ENCODE measurements around the gene KAZN.

DNA sequence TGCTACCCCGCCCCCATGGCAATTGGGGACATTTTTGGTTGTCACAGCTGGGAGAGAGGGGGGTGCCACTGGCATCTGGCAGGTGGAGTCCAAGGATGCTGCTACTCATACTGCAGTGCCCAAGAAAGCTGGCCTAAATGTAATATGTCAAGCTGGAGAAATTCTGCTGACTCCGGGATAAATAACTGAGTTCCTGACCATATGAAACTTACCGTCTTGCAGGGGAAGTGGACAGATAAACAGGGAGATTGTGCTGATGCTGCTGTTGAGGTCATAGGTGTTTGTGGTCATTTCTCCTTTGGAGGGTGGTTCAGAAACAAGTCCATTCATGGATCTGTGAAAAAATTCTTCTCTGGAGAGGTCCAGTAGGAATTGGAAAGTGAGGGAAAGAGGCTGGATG, 54.4 kb downstream of the KAZN start:
- TF ChIP-seq RAD21 (IDR thresholded peaks at IDR 0.05; ENCODE audit: low read depth) (no peak), TAF1 (IDR thresholded peaks at IDR 0.05; ENCODE audit: low read depth) (no peak), EP300 (IDR thresholded peaks at IDR 0.05; ENCODE audit: borderline replicate concordance) (no peak), YY1 (IDR thresholded peaks at IDR 0.05; ENCODE audit: low read depth) (no peak), CEBPB (IDR thresholded peaks at IDR 0.05) (no peak), EGR1 (IDR thresholded peaks at IDR 0.05) (no peak), FOXM1 (IDR thresholded peaks at IDR 0.05; ENCODE audit: borderline replicate concordance, low read depth) (no peak), CREB1 (IDR thresholded peaks at IDR 0.05; ENCODE audit: low read depth) (no peak), ZBTB7A (IDR thresholded peaks at IDR 0.05; ENCODE audit: low read depth) (no peak)
- TF ChIP-seq, protein P1, sequence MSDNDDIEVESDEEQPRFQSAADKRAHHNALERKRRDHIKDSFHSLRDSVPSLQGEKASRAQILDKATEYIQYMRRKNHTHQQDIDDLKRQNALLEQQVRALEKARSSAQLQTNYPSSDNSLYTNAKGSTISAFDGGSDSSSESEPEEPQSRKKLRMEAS (IDR thresholded peaks at IDR 0.05) = no peak
- TF ChIP-seq, protein P2, sequence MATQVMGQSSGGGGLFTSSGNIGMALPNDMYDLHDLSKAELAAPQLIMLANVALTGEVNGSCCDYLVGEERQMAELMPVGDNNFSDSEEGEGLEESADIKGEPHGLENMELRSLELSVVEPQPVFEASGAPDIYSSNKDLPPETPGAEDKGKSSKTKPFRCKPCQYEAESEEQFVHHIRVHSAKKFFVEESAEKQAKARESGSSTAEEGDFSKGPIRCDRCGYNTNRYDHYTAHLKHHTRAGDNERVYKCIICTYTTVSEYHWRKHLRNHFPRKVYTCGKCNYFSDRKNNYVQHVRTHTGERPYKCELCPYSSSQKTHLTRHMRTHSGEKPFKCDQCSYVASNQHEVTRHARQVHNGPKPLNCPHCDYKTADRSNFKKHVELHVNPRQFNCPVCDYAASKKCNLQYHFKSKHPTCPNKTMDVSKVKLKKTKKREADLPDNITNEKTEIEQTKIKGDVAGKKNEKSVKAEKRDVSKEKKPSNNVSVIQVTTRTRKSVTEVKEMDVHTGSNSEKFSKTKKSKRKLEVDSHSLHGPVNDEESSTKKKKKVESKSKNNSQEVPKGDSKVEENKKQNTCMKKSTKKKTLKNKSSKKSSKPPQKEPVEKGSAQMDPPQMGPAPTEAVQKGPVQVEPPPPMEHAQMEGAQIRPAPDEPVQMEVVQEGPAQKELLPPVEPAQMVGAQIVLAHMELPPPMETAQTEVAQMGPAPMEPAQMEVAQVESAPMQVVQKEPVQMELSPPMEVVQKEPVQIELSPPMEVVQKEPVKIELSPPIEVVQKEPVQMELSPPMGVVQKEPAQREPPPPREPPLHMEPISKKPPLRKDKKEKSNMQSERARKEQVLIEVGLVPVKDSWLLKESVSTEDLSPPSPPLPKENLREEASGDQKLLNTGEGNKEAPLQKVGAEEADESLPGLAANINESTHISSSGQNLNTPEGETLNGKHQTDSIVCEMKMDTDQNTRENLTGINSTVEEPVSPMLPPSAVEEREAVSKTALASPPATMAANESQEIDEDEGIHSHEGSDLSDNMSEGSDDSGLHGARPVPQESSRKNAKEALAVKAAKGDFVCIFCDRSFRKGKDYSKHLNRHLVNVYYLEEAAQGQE (IDR thresholded peaks at IDR 0.05; ENCODE audit: low read depth) = no peak
- TF ChIP-seq, protein P3, sequence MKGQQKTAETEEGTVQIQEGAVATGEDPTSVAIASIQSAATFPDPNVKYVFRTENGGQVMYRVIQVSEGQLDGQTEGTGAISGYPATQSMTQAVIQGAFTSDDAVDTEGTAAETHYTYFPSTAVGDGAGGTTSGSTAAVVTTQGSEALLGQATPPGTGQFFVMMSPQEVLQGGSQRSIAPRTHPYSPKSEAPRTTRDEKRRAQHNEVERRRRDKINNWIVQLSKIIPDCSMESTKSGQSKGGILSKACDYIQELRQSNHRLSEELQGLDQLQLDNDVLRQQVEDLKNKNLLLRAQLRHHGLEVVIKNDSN (IDR thresholded peaks at IDR 0.05) = no peak
